GM20431 (cell line): ENCODE data around the gene BTG2.

Experiments
- in situ Hi-C: fragments of 300-500 bp; cut with MseI, MboI; formaldehyde crosslinking; loops from one replicate; pipeline ENCODE4 v1.15.0; 2020; ENCODE audit warnings: low sequenced_read_pairs; ENCODE audit not compliant: unreplicated experiment

Gene BTG2

DNA sequence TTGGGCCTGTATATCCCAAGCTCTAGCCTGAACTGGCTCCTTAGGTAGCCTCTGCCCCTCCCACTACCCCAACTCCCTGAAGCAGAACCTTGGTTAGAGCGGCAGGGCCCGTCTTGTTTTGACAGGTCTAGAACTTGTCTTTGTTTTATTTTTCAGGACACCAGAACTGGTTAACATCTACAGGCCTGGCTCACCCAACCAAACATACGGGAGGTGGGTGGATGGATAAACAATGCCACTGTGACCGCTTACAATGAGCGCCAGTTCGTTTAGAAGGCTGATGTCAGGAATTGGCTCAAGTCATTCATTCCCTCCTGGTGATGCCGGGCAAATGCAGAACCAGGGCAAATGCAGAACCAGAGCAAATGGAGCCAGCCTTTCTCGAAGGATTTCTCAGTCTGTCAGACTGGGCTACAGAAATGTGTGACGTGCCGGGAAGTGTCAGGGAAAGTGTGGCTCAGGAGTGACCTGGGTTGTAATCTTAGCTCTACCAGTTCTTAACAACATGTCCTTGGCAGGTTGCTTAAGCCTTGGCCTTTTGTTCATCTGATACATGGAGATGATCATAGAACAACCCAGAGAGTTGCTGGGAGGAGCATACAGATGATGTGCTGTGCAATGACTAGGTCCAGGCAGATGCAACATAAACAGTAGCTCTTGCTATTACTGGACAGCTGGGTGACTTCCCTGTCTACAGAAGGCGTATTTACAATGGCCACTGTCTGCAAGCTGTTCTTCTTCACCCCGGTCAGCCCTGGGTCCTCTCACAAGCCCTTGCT lies 30.5 kb upstream of the BTG2 start:
- in situ Hi-C loops, result loop anchor here (5.0 kb wide), 1 partner anchor 68 kb away; no protein-coding TSS in a partner anchor

GRCh38 chr1:203275656-203276272 lies 29.6 kb upstream of the BTG2 start:
- in situ Hi-C loops, result no loop called here

- in situ Hi-C loops, result no loop called here
Observed at GRCh38 chr1:203276408-203276807, 28.9 kb upstream of the BTG2 start.

- in situ Hi-C loops, result no loop called here
Observed at GRCh38 chr1:203276916-203277545, 28.3 kb upstream of the BTG2 start.

GRCh38 chr1:203278082-203278884 lies 27.0 kb upstream of the BTG2 start:
- in situ Hi-C loops, result no loop called here

GRCh38 chr1:203278885-203279406 lies 26.4 kb upstream of the BTG2 start:
- in situ Hi-C loops, result no loop called here

- in situ Hi-C loops, result no loop called here
Observed at GRCh38 chr1:203280061-203280460, 25.3 kb upstream of the BTG2 start.

DNA sequence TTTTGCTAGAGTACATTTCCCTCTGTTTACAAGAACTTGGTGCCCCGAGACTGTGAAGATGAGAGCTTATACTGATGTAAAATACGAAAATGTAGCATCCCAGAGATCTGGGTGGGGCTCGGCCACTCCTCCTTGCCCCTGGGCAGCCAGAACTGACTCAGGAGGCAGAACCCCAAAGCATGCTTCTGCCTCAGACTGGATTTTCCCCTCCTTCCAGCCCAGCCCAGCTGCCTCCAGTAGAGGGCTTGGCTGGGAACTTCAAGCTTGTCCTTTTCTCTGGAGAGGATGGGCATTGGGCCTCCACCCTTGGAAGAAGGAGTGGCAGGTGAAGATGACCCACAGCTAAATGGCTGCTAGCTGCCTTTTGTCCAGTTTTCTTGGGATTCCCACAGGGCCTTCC lies 24.3 kb upstream of the BTG2 start:
- in situ Hi-C loops, result no loop called here

DNA sequence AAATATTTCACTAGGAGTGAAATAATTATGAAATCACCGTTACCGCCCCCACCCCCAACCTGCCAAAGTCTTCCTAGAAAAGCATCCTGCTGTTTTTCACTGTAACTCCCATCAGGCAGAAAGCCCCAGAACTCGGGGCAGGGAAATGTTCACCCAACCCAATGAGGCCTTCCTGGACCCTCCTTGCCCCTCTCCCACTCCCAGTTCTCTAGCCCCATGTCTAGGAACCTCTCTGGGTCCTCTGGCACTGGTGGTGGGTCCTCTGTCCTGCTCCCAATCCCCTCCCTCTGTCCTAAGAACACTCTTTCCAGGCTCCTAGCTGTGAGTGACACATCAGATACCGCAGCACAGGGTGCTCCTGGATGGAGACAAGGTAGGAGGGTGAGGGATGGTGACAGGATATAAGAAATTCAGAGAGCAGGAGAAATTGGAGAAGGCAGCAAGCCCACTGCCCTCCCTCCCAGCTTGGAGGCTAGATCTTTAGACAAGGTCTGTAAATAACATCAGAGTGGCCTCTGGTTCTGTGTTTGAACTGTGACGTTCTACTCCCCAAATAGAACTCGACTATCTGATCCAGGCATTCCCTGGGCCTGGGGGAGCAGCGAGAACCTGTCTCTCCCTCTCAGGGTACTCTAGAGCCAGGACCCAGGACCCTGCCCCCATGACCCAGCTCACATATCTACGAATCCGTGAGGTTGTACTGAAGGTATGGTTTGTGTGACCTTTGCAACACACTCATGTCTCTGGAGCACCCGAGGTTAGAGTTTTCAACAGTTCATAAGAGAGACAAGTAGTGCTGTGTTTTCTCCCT lies 23.3 kb upstream of the BTG2 start:
- in situ Hi-C loops, result no loop called here

GRCh38 chr1:203282720-203283542 lies 22.4 kb upstream of the BTG2 start:
- in situ Hi-C loops, result no loop called here

DNA sequence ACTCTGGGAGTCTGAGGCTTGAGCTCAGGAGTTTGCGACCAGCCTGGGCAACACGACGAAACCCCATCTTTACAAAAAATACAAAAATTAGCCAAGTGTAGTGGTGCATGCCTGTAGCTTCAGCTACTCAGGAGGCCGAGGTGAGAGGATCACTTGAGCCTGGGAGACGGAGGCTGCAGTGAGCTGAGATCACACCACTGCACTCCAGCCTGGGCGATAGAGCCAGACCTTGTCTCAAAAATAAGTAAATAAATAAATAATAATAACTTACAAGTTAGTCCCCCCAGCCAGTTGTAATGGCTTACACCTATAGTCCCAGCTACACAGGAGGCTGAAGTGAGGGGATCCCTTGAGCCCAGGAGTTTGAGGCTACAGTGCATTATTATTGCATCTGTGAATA lies 21.7 kb upstream of the BTG2 start:
- in situ Hi-C loops, result no loop called here

GRCh38 chr1:203284411-203285123 lies 20.8 kb upstream of the BTG2 start:
- in situ Hi-C loops, result no loop called here

- in situ Hi-C loops, result no loop called here
Observed at GRCh38 chr1:203286161-203286984, 18.9 kb upstream of the BTG2 start.

- in situ Hi-C loops, result no loop called here
Observed at GRCh38 chr1:203287109-203287893, 18.0 kb upstream of the BTG2 start.

- in situ Hi-C loops, result no loop called here
Observed at GRCh38 chr1:203287898-203288297, 17.4 kb upstream of the BTG2 start.

- in situ Hi-C loops, result no loop called here
Observed at GRCh38 chr1:203288400-203288799, 16.9 kb upstream of the BTG2 start.
